ENCODE data around the gene GRK3.
"Not testable (repeated sequence)": the region's sequence is repeated elsewhere in the genome, so short reads cannot be mapped to it uniquely, and the experiment has no call there.

Gene GRK3

GRCh38 chr22:25623851-25624250, 59.4 kb downstream of the GRK3 start:
- Histone ChIP-seq H3K27ac (ENCODE audit: low read depth in 2 of 2, low read length in 2 of 2) (no peak overlapping the region), H3K4me3 (ENCODE audit: low read length in 2 of 2) (no peak overlapping the region), H3K27me3 (ENCODE audit: control insufficient read depth in 2 of 2, insufficient read depth in 2 of 2, low read length in 2 of 2) (no peaks in the 10 kb centered on the region), H3K36me3 (ENCODE audit: control insufficient read depth in 2 of 2, insufficient read depth in 2 of 2, low read length in 2 of 2) (no peaks in the 10 kb centered on the region), H3K4me1 (ENCODE audit: control insufficient read depth in 2 of 2, insufficient read depth in 2 of 2, low read length in 2 of 2) (no peaks in the 10 kb centered on the region), H3K9ac (ENCODE audit: low read depth in 1 of 2, low read length in 2 of 2) (no peak overlapping the region), H3K9me3 (ENCODE audit: control insufficient read depth in 2 of 2, low read length in 2 of 2) (no peaks in the 10 kb centered on the region)

GRCh38 chr22:25624476-25624875, 60.0 kb downstream of the GRK3 start:
- Histone ChIP-seq H3K4me3 (ENCODE audit: low read length in 2 of 2) (no peak overlapping the region), H3K9me3 (ENCODE audit: control insufficient read depth in 2 of 2, low read length in 2 of 2) (no peaks in the 10 kb centered on the region), H3K36me3 (ENCODE audit: control insufficient read depth in 2 of 2, insufficient read depth in 2 of 2, low read length in 2 of 2) (no peaks in the 10 kb centered on the region), H3K27me3 (ENCODE audit: control insufficient read depth in 2 of 2, insufficient read depth in 2 of 2, low read length in 2 of 2) (no peaks in the 10 kb centered on the region), H3K27ac (ENCODE audit: low read depth in 2 of 2, low read length in 2 of 2) (no peak overlapping the region), H3K9ac (ENCODE audit: low read depth in 1 of 2, low read length in 2 of 2) (no peak overlapping the region), H3K4me1 (ENCODE audit: control insufficient read depth in 2 of 2, insufficient read depth in 2 of 2, low read length in 2 of 2) (no peaks in the 10 kb centered on the region)

GRCh38 chr22:25625747-25626623, 61.5 kb downstream of the GRK3 start:
- not testable (repeated sequence) for H3K4me3 ChIP-seq (ENCODE audit: low read length in 2 of 2); H3K27me3 ChIP-seq (ENCODE audit: control insufficient read depth in 2 of 2, insufficient read depth in 2 of 2, low read length in 2 of 2); H3K27ac ChIP-seq (ENCODE audit: low read depth in 2 of 2, low read length in 2 of 2); H3K9me3 ChIP-seq (ENCODE audit: control insufficient read depth in 2 of 2, low read length in 2 of 2); H3K4me1 ChIP-seq (ENCODE audit: control insufficient read depth in 2 of 2, insufficient read depth in 2 of 2, low read length in 2 of 2); H3K36me3 ChIP-seq (ENCODE audit: control insufficient read depth in 2 of 2, insufficient read depth in 2 of 2, low read length in 2 of 2); H3K9ac ChIP-seq (ENCODE audit: low read depth in 1 of 2, low read length in 2 of 2)

- H3K27ac ChIP-seq (ENCODE audit: low read depth in 2 of 2, low read length in 2 of 2), result no peak overlapping the region
- H3K36me3 ChIP-seq (ENCODE audit: control insufficient read depth in 2 of 2, insufficient read depth in 2 of 2, low read length in 2 of 2), result no peaks in the 10 kb centered on the region
- no peak overlapping the region for H3K9ac ChIP-seq (ENCODE audit: low read depth in 1 of 2, low read length in 2 of 2)
- no peaks in the 10 kb centered on the region for H3K27me3 ChIP-seq (ENCODE audit: control insufficient read depth in 2 of 2, insufficient read depth in 2 of 2, low read length in 2 of 2)
- no peaks in the 10 kb centered on the region for H3K9me3 ChIP-seq (ENCODE audit: control insufficient read depth in 2 of 2, low read length in 2 of 2)
- no peaks in the 10 kb centered on the region for H3K4me1 ChIP-seq (ENCODE audit: control insufficient read depth in 2 of 2, insufficient read depth in 2 of 2, low read length in 2 of 2)
- no peak overlapping the region for H3K4me3 ChIP-seq (ENCODE audit: low read length in 2 of 2)
Measured at GRCh38 chr22:25626624-25626990, 62.1 kb downstream of the GRK3 start.

DNA sequence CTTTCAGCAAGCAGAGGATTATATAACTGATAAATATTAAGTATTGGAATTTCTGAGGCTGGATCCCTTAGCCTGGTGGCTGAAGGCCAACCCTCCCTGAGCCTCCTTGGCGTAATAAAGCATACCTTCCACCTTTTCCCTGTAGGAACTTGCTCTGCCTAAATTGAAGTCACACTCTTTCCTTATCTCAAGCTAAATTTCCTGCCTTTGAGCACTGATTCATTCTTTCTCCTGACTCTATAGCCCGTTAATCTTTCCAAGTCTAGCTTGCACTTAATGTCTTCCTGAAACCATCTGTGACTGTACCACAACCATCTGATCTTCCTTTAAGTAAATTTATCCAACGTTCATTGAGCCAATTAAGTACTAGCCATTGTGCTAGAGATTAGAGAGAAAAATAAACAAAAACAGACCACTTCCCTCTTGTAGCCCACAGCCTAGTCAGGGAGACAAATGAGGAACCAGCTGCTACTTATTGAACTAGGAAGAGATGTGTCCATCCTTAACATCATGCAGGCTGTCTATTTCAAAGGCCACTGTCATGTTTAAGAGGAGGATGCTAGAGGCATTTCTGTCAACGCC, 62.9 kb downstream of the GRK3 start:
- Histone ChIP-seq H3K4me3 (ENCODE audit: low read length in 2 of 2) (no peak overlapping the region), H3K27me3 (ENCODE audit: control insufficient read depth in 2 of 2, insufficient read depth in 2 of 2, low read length in 2 of 2) (no peaks in the 10 kb centered on the region), H3K4me1 (ENCODE audit: control insufficient read depth in 2 of 2, insufficient read depth in 2 of 2, low read length in 2 of 2) (no peaks in the 10 kb centered on the region), H3K9me3 (ENCODE audit: control insufficient read depth in 2 of 2, low read length in 2 of 2) (no peaks in the 10 kb centered on the region), H3K36me3 (ENCODE audit: control insufficient read depth in 2 of 2, insufficient read depth in 2 of 2, low read length in 2 of 2) (no peaks in the 10 kb centered on the region), H3K9ac (ENCODE audit: low read depth in 1 of 2, low read length in 2 of 2) (no peak overlapping the region), H3K27ac (ENCODE audit: low read depth in 2 of 2, low read length in 2 of 2) (no peak overlapping the region)

GRCh38 chr22:25628494-25628893, 64.0 kb downstream of the GRK3 start:
- no peak overlapping the region for H3K4me3 ChIP-seq (ENCODE audit: low read length in 2 of 2)
- no peak overlapping the region for H3K27ac ChIP-seq (ENCODE audit: low read depth in 2 of 2, low read length in 2 of 2)
- no peaks in the 10 kb centered on the region for H3K4me1 ChIP-seq (ENCODE audit: control insufficient read depth in 2 of 2, insufficient read depth in 2 of 2, low read length in 2 of 2)
- H3K9me3 ChIP-seq (ENCODE audit: control insufficient read depth in 2 of 2, low read length in 2 of 2), result no peaks in the 10 kb centered on the region
- no peaks in the 10 kb centered on the region for H3K27me3 ChIP-seq (ENCODE audit: control insufficient read depth in 2 of 2, insufficient read depth in 2 of 2, low read length in 2 of 2)
- no peak overlapping the region for H3K9ac ChIP-seq (ENCODE audit: low read depth in 1 of 2, low read length in 2 of 2)
- H3K36me3 ChIP-seq (ENCODE audit: control insufficient read depth in 2 of 2, insufficient read depth in 2 of 2, low read length in 2 of 2), result no peaks in the 10 kb centered on the region

- Histone ChIP-seq H3K9ac (ENCODE audit: low read depth in 1 of 2, low read length in 2 of 2) (no peak overlapping the region), H3K27ac (ENCODE audit: low read depth in 2 of 2, low read length in 2 of 2) (no peak overlapping the region), H3K4me3 (ENCODE audit: low read length in 2 of 2) (no peak overlapping the region), H3K9me3 (ENCODE audit: control insufficient read depth in 2 of 2, low read length in 2 of 2) (no peaks in the 10 kb centered on the region), H3K4me1 (ENCODE audit: control insufficient read depth in 2 of 2, insufficient read depth in 2 of 2, low read length in 2 of 2) (no peaks in the 10 kb centered on the region), H3K36me3 (ENCODE audit: control insufficient read depth in 2 of 2, insufficient read depth in 2 of 2, low read length in 2 of 2) (no peaks in the 10 kb centered on the region), H3K27me3 (ENCODE audit: control insufficient read depth in 2 of 2, insufficient read depth in 2 of 2, low read length in 2 of 2) (no peaks in the 10 kb centered on the region)
Measured at GRCh38 chr22:25629613-25630012, 65.1 kb downstream of the GRK3 start.

DNA sequence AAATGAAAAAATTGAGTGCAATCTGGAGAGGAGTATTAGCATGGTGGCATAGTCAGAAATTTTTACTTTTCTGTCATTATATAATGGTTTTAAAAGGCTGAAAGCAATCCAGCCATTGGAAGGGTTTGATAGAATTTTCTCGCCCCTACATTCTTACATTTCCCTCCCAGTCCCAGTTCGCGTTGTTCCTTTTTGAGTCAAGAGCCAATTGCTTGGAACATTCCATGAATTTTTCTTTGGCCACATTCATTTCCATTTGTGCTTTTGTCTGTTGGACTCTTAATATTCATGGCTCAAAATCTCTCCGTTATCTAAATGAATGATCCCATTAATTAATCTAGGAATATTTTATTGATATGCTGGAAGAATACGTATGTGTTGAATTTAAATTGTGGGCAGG, 66.0 kb downstream of the GRK3 start:
- Histone ChIP-seq H3K9me3 (ENCODE audit: control insufficient read depth in 2 of 2, low read length in 2 of 2) (no peaks in the 10 kb centered on the region), H3K27ac (ENCODE audit: low read depth in 2 of 2, low read length in 2 of 2) (no peak overlapping the region), H3K4me1 (ENCODE audit: control insufficient read depth in 2 of 2, insufficient read depth in 2 of 2, low read length in 2 of 2) (no peaks in the 10 kb centered on the region), H3K9ac (ENCODE audit: low read depth in 1 of 2, low read length in 2 of 2) (no peak overlapping the region), H3K36me3 (ENCODE audit: control insufficient read depth in 2 of 2, insufficient read depth in 2 of 2, low read length in 2 of 2) (no peaks in the 10 kb centered on the region), H3K4me3 (ENCODE audit: low read length in 2 of 2) (no peak overlapping the region), H3K27me3 (ENCODE audit: control insufficient read depth in 2 of 2, insufficient read depth in 2 of 2, low read length in 2 of 2) (no peaks in the 10 kb centered on the region)

DNA sequence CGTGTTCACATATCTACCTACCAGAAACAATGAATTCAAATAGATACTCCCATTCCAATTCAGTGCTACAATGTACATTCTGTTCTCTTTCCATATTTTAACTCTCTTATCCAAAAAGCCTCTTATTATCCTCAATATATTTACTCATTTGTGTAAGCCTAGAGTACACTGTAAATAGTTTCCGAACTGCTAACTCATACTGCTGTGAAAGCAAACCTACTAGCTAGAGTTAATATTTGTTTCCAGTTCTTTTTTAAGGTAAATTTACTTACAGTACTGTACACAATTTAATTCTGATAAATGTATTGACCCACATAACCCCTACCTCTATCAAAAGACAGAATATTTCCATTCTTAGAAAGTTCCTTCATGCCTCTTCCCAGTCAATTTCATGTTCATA, 71.8 kb downstream of the GRK3 start:
- H3K4me3 ChIP-seq (ENCODE audit: low read length in 2 of 2), result no peak overlapping the region
- H3K27ac ChIP-seq (ENCODE audit: low read depth in 2 of 2, low read length in 2 of 2), result no peak overlapping the region
- no peaks in the 10 kb centered on the region for H3K4me1 ChIP-seq (ENCODE audit: control insufficient read depth in 2 of 2, insufficient read depth in 2 of 2, low read length in 2 of 2)
- no peaks in the 10 kb centered on the region for H3K36me3 ChIP-seq (ENCODE audit: control insufficient read depth in 2 of 2, insufficient read depth in 2 of 2, low read length in 2 of 2)
- H3K9ac ChIP-seq (ENCODE audit: low read depth in 1 of 2, low read length in 2 of 2), result no peak overlapping the region
- H3K27me3 ChIP-seq (ENCODE audit: control insufficient read depth in 2 of 2, insufficient read depth in 2 of 2, low read length in 2 of 2), result no peaks in the 10 kb centered on the region
- no peaks in the 10 kb centered on the region for H3K9me3 ChIP-seq (ENCODE audit: control insufficient read depth in 2 of 2, low read length in 2 of 2)

DNA sequence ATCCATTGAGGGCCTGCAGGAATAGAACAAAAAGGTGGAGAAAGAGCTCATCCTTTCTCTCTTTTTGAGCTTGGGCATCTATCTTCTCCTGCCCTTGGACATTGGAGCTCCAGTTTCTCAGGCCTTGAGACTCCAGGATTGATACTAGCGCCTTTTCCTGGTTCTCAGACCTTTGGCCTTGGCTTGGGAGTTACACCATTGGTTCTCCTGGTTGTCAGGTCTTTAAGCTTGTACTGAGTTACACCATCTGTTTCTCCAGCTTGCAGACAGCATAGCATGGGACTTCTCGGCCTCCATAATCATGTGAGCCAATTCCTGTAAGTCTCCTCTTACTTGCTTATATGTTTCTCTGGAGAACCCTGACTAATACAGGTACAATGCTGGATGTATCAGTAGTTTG, 72.6 kb downstream of the GRK3 start:
- H3K4me3 ChIP-seq (ENCODE audit: low read length in 2 of 2), result no peak overlapping the region
- no peaks in the 10 kb centered on the region for H3K36me3 ChIP-seq (ENCODE audit: control insufficient read depth in 2 of 2, insufficient read depth in 2 of 2, low read length in 2 of 2)
- no peaks in the 10 kb centered on the region for H3K27me3 ChIP-seq (ENCODE audit: control insufficient read depth in 2 of 2, insufficient read depth in 2 of 2, low read length in 2 of 2)
- H3K4me1 ChIP-seq (ENCODE audit: control insufficient read depth in 2 of 2, insufficient read depth in 2 of 2, low read length in 2 of 2), result no peaks in the 10 kb centered on the region
- no peak overlapping the region for H3K9ac ChIP-seq (ENCODE audit: low read depth in 1 of 2, low read length in 2 of 2)
- no peak overlapping the region for H3K27ac ChIP-seq (ENCODE audit: low read depth in 2 of 2, low read length in 2 of 2)
- no peaks in the 10 kb centered on the region for H3K9me3 ChIP-seq (ENCODE audit: control insufficient read depth in 2 of 2, low read length in 2 of 2)

Data from mucosa of rectum (tissue), 2 donors.